HG02885 (cell line): ENCODE data around the gene EPB42.
"Not testable (repeated sequence)": the region's sequence is repeated elsewhere in the genome, so short reads cannot be mapped to it uniquely, and the experiment has no call there.

Experiments
- ATAC-seq: cut with Tn5 transposase; IDR thresholded peaks from one replicate; pipeline ENCODE4 v1.9.1; 2021; ENCODE audit warnings: mild to moderate bottlenecking; ENCODE audit not compliant: unreplicated experiment, poor library complexity

The EPB42 gene

GRCh38 chr15:43214592-43215295, 6.1 kb downstream of the EPB42 start:
- no peak for ATAC-seq

GRCh38 chr15:43214169-43214568, 6.6 kb downstream of the EPB42 start:
- ATAC-seq, result no peak

GRCh38 chr15:43213466-43213865, 7.4 kb downstream of the EPB42 start:
- ATAC-seq, result no peak

- ATAC-seq, result no peak
Observed at GRCh38 chr15:43212951-43213350, 7.9 kb downstream of the EPB42 start.

- no peak for ATAC-seq
Observed at GRCh38 chr15:43212299-43212698, 8.5 kb downstream of the EPB42 start.

GRCh38 chr15:43211224-43211735, 9.5 kb downstream of the EPB42 start:
- ATAC-seq, result no peak

- no peak for ATAC-seq
Observed at GRCh38 chr15:43210807-43211206, 10.0 kb downstream of the EPB42 start.

GRCh38 chr15:43210172-43210745, 10.6 kb downstream of the EPB42 start:
- no peak for ATAC-seq

- no peak for ATAC-seq
Observed at GRCh38 chr15:43209059-43209824, 11.6 kb downstream of the EPB42 start.

GRCh38 chr15:43208052-43209002, 12.5 kb downstream of the EPB42 start:
- ATAC-seq, result no peak

GRCh38 chr15:43207024-43207423, 13.8 kb downstream of the EPB42 start:
- no peak for ATAC-seq

- no peak for ATAC-seq
Observed at GRCh38 chr15:43206054-43206453, 14.8 kb downstream of the EPB42 start.

GRCh38 chr15:43204016-43204901, 16.6 kb downstream of the EPB42 start:
- ATAC-seq, result no peak

- no peak for ATAC-seq
Observed at GRCh38 chr15:43199945-43200488, 20.8 kb downstream of the EPB42 start.

GRCh38 chr15:43198992-43199391, 21.8 kb downstream of the EPB42 start:
- no peak for ATAC-seq

GRCh38 chr15:43198556-43198955, 22.3 kb downstream of the EPB42 start:
- not testable (repeated sequence) for ATAC-seq

GRCh38 chr15:43197773-43198172, 23.0 kb downstream of the EPB42 start:
- ATAC-seq, result not testable (repeated sequence)

GRCh38 chr15:43196760-43197548, 23.9 kb downstream of the EPB42 start:
- no peak for ATAC-seq
